Kidney (tissue), 14 donors: ENCODE measurements around the gene RPS27L. TPM values are rescaled to one million over a fixed set of nuclear protein-coding genes. Genes with fewer than 3 reads are reported as not detected.

Source experiments
- DNase-seq, 5 donors: peaks; one replicate each; pipeline ENCODE4 v3.0.0-alpha.2; 2013 to 2020
- FAIRE-seq: peaks from 2 replicates; lab custom pipeline; 2012; peaks lifted over from hg19 to GRCh38; lab: Jason Lieb, UNC
- H3K27ac ChIP-seq, 2 donors: one replicate each; pipeline ENCODE4 v1.7.0; 2013; ENCODE audit warnings: low read depth in 2 of 2, low read length in 2 of 2, inconsistent platforms in 1 of 2
- H3K27me3 ChIP-seq: one replicate; pipeline ENCODE4 v1.7.1; 2013; ENCODE audit warnings: low read length, inconsistent platforms; ENCODE audit not compliant: control insufficient read depth, insufficient read depth
- H3K36me3 ChIP-seq, 3 donors: one replicate each; pipeline versions ENCODE4 v1.7.0 to v1.7.1; 2013; ENCODE audit warnings: low read length in 3 of 3, control low read depth in 1 of 3, inconsistent platforms in 1 of 3; ENCODE audit not compliant: insufficient read depth in 3 of 3, control insufficient read depth in 2 of 3
- H3K4me1 ChIP-seq, 3 donors: one replicate each; pipeline versions ENCODE4 v1.7.0 to v1.7.1; 2013; ENCODE audit warnings: low read length in 3 of 3, inconsistent platforms in 1 of 3, low read depth in 1 of 3; ENCODE audit not compliant: control insufficient read depth in 2 of 3, insufficient read depth in 2 of 3
- H3K4me3 ChIP-seq, 3 donors: one replicate each; pipeline versions ENCODE4 v1.7.0 to v1.8.1; 2013; ENCODE audit warnings: low read length in 3 of 3, control low read depth in 1 of 3, inconsistent platforms in 1 of 3
- H3K9ac ChIP-seq, 3 donors: one replicate each; pipeline versions ENCODE4 v1.7.0 to v1.7.1; 2013; ENCODE audit warnings: low read length in 3 of 3, control low read depth in 1 of 3, inconsistent platforms in 1 of 3
- H3K9me3 ChIP-seq, 3 donors: one replicate each; pipeline versions ENCODE4 v1.7.0 to v1.7.1; 2013; ENCODE audit warnings: low read length in 3 of 3, control low read depth in 1 of 3, inconsistent platforms in 1 of 3; ENCODE audit not compliant: control insufficient read depth in 2 of 3, insufficient read depth in 1 of 3
- intact Hi-C: fragments of 100-400 bp; cut with DNase I; formaldehyde crosslinking; loops from one replicate; pipeline ENCODE4 v1.11.1; 2022
- polyA plus RNA-seq: library from polyadenylated mRNA; stranded (reverse); fragments of 350-450 nt; fragmentation: Illumina TruSeq; extraction: RNeasy Lipid Tissue Mini Kit (QIAGEN cat#74804); gene quantifications from one replicate; pipeline ENCODE4 v1.2.3, GENCODE V29; 2014; ENCODE audit warnings: low read depth, low replicate concordance; ENCODE audit not compliant: insufficient read depth
- total RNA-seq: library from RNA; stranded (reverse); fragmentation: NEBNext Ultra II Directional; extraction: Animal tissue kit (Norgen Biotek cat#: 25700); gene quantifications from one replicate; pipeline ENCODE4 v1.2.1, GENCODE V29; 2021
- TF ChIP-seq, protein P1 (sequence below): IDR thresholded peaks from 3 replicates; pipeline ENCODE4 v1.5.1; 2012; ENCODE audit warnings: mild to moderate bottlenecking, moderate library complexity, borderline replicate concordance; ENCODE audit not compliant: insufficient read depth; ENCODE audit errors: extremely low read depth
- donor health status: control.
- donor health status: control.
- donor health status: control.
- donor health status: control.
- donor health status: control.
- donor health status: DM: yes; HTN: yes; CAD: no.
- donor health status: Normal renal cell carcinoma (clear cell type).

RPS27L gene
- total and polyA plus RNA-seq, 2 donors from 2014 or later: 120 to 372 TPM

DNA sequence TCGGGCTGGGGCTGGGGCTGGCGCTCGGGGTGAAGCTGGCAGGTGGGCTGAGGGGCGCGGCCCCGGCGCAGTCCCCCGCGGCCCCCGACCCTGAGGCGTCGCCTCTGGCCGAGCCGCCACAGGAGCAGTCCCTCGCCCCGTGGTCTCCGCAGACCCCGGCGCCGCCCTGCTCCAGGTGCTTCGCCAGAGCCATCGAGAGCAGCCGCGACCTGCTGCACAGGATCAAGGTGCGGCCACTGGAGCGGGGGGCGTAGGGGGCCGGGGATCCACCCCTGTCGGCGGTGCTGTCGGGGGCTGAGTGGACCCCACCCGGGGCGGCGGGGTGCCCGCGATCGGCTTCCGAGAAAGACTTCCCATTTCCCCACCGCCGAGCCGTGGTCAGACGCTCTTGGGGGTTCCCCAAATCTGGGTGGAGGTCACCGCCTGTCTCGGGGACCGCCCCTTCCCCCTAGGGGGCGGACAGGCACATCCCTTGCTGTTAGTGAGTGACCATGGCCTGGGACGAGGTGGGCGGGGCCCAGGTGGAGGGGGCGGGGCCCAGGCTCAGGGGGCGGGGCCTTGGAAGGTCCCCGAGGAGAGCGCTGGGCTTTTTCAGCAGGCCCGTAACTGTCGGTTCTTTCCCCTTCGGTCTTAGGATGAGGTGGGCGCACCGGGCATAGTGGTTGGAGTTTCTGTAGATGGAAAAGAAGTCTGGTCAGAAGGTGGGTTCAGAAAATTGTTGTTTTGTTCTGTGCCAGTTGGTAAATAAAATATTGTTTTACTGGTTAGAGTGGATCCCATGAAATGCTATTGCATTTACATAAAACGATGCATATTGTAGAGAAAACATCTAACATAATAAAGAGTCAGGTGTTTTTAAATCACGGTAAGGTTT lies 35.0 kb downstream of the RPS27L start:
- no peaks in the 10 kb centered on the region for H3K27me3 ChIP-seq

DNA sequence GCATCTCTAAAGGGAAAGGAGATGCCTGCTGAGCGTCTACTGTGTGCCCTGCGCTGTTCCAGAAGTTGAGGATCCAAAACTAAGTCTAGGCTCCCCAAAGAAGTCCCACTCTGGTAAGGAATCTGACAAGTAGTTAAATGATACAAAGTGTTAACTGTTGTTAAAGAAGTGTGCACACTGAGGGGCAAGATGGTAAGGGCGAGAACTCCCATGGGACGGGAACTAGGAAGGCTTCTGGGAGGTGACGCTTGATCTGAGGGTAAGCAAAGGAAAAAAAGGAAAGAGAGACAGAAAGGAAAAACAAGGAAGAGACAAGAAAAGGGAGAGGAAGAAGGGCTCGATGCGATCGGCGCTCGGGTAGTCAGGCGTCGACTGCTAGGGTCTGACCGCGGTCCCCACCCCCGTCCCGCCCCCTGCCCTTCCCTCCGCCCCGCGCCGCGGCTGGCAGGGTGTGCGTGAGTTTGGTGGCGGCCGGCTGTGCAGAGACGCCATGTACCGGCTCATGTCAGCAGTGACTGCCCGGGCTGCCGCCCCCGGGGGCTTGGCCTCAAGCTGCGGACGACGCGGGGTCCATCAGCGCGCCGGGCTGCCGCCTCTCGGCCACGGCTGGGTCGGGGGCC lies 35.8 kb downstream of the RPS27L start, which contains the start of gene LACTB:
TSS of gene LACTB (plus strand) at position 480 of the 620 bp plus-strand sequence. CDS start at position 491, 11 bp downstream.
- TF ChIP-seq, protein P1, sequence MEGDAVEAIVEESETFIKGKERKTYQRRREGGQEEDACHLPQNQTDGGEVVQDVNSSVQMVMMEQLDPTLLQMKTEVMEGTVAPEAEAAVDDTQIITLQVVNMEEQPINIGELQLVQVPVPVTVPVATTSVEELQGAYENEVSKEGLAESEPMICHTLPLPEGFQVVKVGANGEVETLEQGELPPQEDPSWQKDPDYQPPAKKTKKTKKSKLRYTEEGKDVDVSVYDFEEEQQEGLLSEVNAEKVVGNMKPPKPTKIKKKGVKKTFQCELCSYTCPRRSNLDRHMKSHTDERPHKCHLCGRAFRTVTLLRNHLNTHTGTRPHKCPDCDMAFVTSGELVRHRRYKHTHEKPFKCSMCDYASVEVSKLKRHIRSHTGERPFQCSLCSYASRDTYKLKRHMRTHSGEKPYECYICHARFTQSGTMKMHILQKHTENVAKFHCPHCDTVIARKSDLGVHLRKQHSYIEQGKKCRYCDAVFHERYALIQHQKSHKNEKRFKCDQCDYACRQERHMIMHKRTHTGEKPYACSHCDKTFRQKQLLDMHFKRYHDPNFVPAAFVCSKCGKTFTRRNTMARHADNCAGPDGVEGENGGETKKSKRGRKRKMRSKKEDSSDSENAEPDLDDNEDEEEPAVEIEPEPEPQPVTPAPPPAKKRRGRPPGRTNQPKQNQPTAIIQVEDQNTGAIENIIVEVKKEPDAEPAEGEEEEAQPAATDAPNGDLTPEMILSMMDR: no peak
- Histone ChIP-seq H3K9ac (peak within 1 kb of the TSS; percentile 65 to 81 (median 80)), H3K9me3 (no peaks in the 10 kb centered on the region), H3K27ac (peak within 1 kb of the TSS; percentile 88 to 91), H3K4me3 (peak within 1 kb of the TSS; percentile 75 to 87 (median 87)), H3K27me3 (no peaks in the 10 kb centered on the region), H3K36me3 (no peaks in the 10 kb centered on the region), H3K4me1 (no peaks in the 10 kb centered on the region)
- DNase-seq: peak; percentile 94 to 97 (median 95)
- no peak for FAIRE-seq
- intact Hi-C loops: no loop called here

More for the DNA sequence above, 35.0 kb downstream of the RPS27L start:
- H3K9me3 ChIP-seq: no peaks in the 10 kb centered on the region
- DNase-seq (peak; percentile 86 to 97 (median 95)), FAIRE-seq (no peak)
- peak overlapping the region; percentile 36 to 80 (median 47) for H3K9ac ChIP-seq
- H3K4me1 ChIP-seq: no peaks in the 10 kb centered on the region
- H3K27ac ChIP-seq: peak overlapping the region; percentile 88 to 91
- TF ChIP-seq, protein P1: peak; percentile 11
- no peaks in the 10 kb centered on the region for H3K36me3 ChIP-seq
- intact Hi-C loops: no loop called here
- peak overlapping the region; percentile 75 to 87 (median 83) for H3K4me3 ChIP-seq

GRCh38 chr15:63118854-63119253 lies 38.4 kb downstream of the RPS27L start:
- Histone ChIP-seq H3K4me1 (no peaks in the 10 kb centered on the region), H3K27me3 (no peaks in the 10 kb centered on the region), H3K27ac (no peak overlapping the region), H3K4me3 (no peak overlapping the region), H3K9ac (no peak overlapping the region), H3K9me3 (no peaks in the 10 kb centered on the region), H3K36me3 (no peaks in the 10 kb centered on the region)
- FAIRE-seq: no peak
- DNase-seq: no peak
- intact Hi-C loops: no loop called here
- TF ChIP-seq, protein P1: no peak
